ENCODE data around the gene DDC. TPM values are rescaled to one million over a fixed set of nuclear protein-coding genes. Genes with fewer than 3 reads are reported as not detected.

The DDC gene
- total and polyA plus RNA-seq, 2 donors from 2014 or later: 7.8 to 257 TPM

DNA sequence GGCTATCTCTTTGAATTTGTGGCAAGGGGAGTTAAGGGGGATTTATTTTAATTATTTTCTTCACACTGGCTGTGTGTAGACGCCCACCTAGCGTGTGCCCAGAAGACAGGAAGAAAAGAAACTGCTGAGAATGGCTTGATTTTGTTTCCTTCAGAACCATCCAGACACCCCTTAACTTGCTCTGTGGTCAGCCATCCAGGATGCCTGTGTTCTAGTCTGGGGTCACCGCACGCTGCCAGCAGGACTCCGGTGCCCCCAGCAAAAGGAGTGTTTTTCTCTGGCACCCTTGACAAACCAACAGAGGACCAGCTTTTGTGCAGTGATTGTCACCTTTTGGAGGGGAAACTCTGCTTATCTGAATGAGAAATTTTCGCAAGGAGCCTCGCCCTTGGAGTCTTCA is 5.3 kb downstream of the DDC start:
- TF ChIP-seq CTCF (IDR thresholded peaks at IDR 0.05; ENCODE audit: borderline replicate concordance, extremely low read depth, insufficient read depth): no peak
- H3K27me3 ChIP-seq (ENCODE audit: control insufficient read depth, insufficient read depth, low read length): no peaks in the 10 kb centered on the region
- no peak overlapping the region for H3K9ac ChIP-seq (ENCODE audit: low read length in 3 of 3)
- intact Hi-C loops (cut with DNase I): no loop called here
- no peaks in the 10 kb centered on the region for H3K9me3 ChIP-seq (ENCODE audit: control insufficient read depth in 2 of 3, insufficient read depth in 1 of 3, low read length in 3 of 3)
- peaks cover 0 to 18% (median 12%) of the 10 kb centered on the region in 3 donors for H3K4me1 ChIP-seq (ENCODE audit: control insufficient read depth in 2 of 3, insufficient read depth in 2 of 3, low read depth in 1 of 3, low read length in 3 of 3)
- DNase-seq (no peak), FAIRE-seq (no peak)
- peak overlapping the region in 1 of 3 donors; percentile 55 for H3K4me3 ChIP-seq (ENCODE audit: low read length in 3 of 3)
- H3K27ac ChIP-seq (ENCODE audit: low read depth in 2 of 2, low read length in 2 of 2): peak overlapping the region; percentile 29 to 51
- H3K36me3 ChIP-seq (ENCODE audit: control insufficient read depth in 2 of 3, insufficient read depth in 3 of 3, low read length in 3 of 3): no peaks in the 10 kb centered on the region

- TF ChIP-seq CTCF (IDR thresholded peaks at IDR 0.05; ENCODE audit: borderline replicate concordance, extremely low read depth, insufficient read depth): no peak
- Histone ChIP-seq H3K36me3 (ENCODE audit: control insufficient read depth in 2 of 3, insufficient read depth in 3 of 3, low read length in 3 of 3) (no peaks in the 10 kb centered on the region), H3K9ac (ENCODE audit: low read length in 3 of 3) (no peak overlapping the region), H3K4me3 (ENCODE audit: low read length in 3 of 3) (peak overlapping the region in 2 of 3 donors; percentile 46 to 55), H3K27me3 (ENCODE audit: control insufficient read depth, insufficient read depth, low read length) (no peaks in the 10 kb centered on the region), H3K4me1 (ENCODE audit: control insufficient read depth in 2 of 3, insufficient read depth in 2 of 3, low read depth in 1 of 3, low read length in 3 of 3) (peaks cover 0 to 18% (median 12%) of the 10 kb centered on the region in 3 donors), H3K9me3 (ENCODE audit: control insufficient read depth in 2 of 3, insufficient read depth in 1 of 3, low read length in 3 of 3) (no peaks in the 10 kb centered on the region), H3K27ac (ENCODE audit: low read depth in 2 of 2, low read length in 2 of 2) (peak overlapping the region in 1 of 2 donors; percentile 61)
- intact Hi-C loops (cut with DNase I): no loop called here
- peak in 4 of 5 donors; percentile 57 to 72 (median 64) for DNase-seq
- FAIRE-seq: no peak
These were observed 6.7 kb downstream of the DDC start for GRCh38 chr7:50558294-50559053.

- Histone ChIP-seq H3K27ac (ENCODE audit: low read depth in 2 of 2, low read length in 2 of 2) (peak overlapping the region in 1 of 2 donors; percentile 6), H3K27me3 (ENCODE audit: control insufficient read depth, insufficient read depth, low read length) (no peaks in the 10 kb centered on the region), H3K9me3 (ENCODE audit: control insufficient read depth in 2 of 3, insufficient read depth in 1 of 3, low read length in 3 of 3) (no peaks in the 10 kb centered on the region), H3K36me3 (ENCODE audit: control insufficient read depth in 2 of 3, insufficient read depth in 3 of 3, low read length in 3 of 3) (no peaks in the 10 kb centered on the region), H3K4me1 (ENCODE audit: control insufficient read depth in 2 of 3, insufficient read depth in 2 of 3, low read depth in 1 of 3, low read length in 3 of 3) (peaks cover 0 to 18% (median 12%) of the 10 kb centered on the region in 3 donors), H3K9ac (ENCODE audit: low read length in 3 of 3) (no peak overlapping the region), H3K4me3 (ENCODE audit: low read length in 3 of 3) (peak overlapping the region in 1 of 3 donors; percentile 23)
- intact Hi-C loops (cut with DNase I): no loop called here
- TF ChIP-seq CTCF (IDR thresholded peaks at IDR 0.05; ENCODE audit: borderline replicate concordance, extremely low read depth, insufficient read depth): no peak
- FAIRE-seq: no peak
- no peak for DNase-seq
These were observed 8.1 kb downstream of the DDC start for GRCh38 chr7:50557099-50557498.

Data from kidney (tissue), 14 donors.